Measurements from ENCODE around the gene ATP13A1. TPM values are rescaled to one million over a fixed set of nuclear protein-coding genes. Genes with fewer than 3 reads are reported as not detected.

ATP13A1 gene
- total and polyA plus RNA-seq, 2 of the 8 experiments (the other 6 are each of a cell fraction or from before 2014, with no cell fraction given), result 33.0 to 64.2 TPM

GRCh38 chr19:19630062-19630414 is 33.4 kb downstream of the ATP13A1 start:
- Histone ChIP-seq H3K4me1 (replicated peaks in 1 of 4; ENCODE audit: control insufficient read depth in 3 of 4, insufficient read depth in 4 of 4, low read length in 3 of 4) (peaks cover 0 to 11% (median 8%) of the 10 kb centered on the region in 4 experiments; a peak in 5 of 7 replicates), H3K4me3 (ENCODE audit: extremely low read depth in 1 of 4, insufficient read depth in 2 of 4, low read depth in 3 of 4, low read length in 4 of 4) (no peak overlapping the region)
- 96% methylated on average over 11 of the region's 11 CpGs; no CpG with 5 or more reads in 1 of the 2 experiments for WGBS, 2 experiments (ENCODE audit: extremely low coverage in 1 of 2, insufficient coverage in 1 of 2, insufficient read length in 1 of 2, insufficient replicate concordance in 2 of 2, low coverage in 1 of 2, low lambda C conversion rate in 2 of 2, missing lambda C conversion rate in 1 of 2)
- TF ChIP-seq ATF3 (IDR thresholded peaks at IDR 0.05; ENCODE audit: insufficient read depth, low read depth, low read length) (no peak), SP4 (IDR thresholded peaks at IDR 0.05; ENCODE audit: low read length) (no peak), RXRA (IDR thresholded peaks at IDR 0.05; ENCODE audit: insufficient read depth, low read depth, low read length) (no peak), FOSL1 (IDR thresholded peaks at IDR 0.05; ENCODE audit: insufficient read depth, low read depth, low read length) (no peak), ASH2L (IDR thresholded peaks at IDR 0.05; ENCODE audit: low read length) (no peak), BRCA1 (IDR thresholded peaks at IDR 0.05; ENCODE audit: low read depth, low read length) (no peak), CHD1 (IDR thresholded peaks at IDR 0.05; ENCODE audit: low read depth, low read length) (no peak)

More at GRCh38 chr19:19630062-19630414, 33.4 kb downstream of the ATP13A1 start:
- no peak overlapping the region for H3K4me2 ChIP-seq (ENCODE audit: insufficient read depth in 1 of 2, low read depth in 2 of 2, low read length in 2 of 2)
- no peak overlapping the region for H2AFZ ChIP-seq (ENCODE audit: low read length)
- no peak overlapping the region for H4K5ac ChIP-seq (ENCODE audit: insufficient read length, low read depth, low read length)
- H3K27me3 ChIP-seq (replicated peaks in 1 of 4; ENCODE audit: control insufficient read depth in 3 of 4, extremely low read depth in 1 of 4, insufficient read depth in 3 of 4, low read length in 3 of 4), result no peaks in the 10 kb centered on the region
- H3K14ac ChIP-seq (ENCODE audit: insufficient read length), result no peak overlapping the region
- no peak overlapping the region for H2BK15ac ChIP-seq (ENCODE audit: low read length)
- peaks cover 10% of the 10 kb centered on the region for H3K23me2 ChIP-seq (ENCODE audit: low read depth, low read length)
- H3K9ac ChIP-seq (replicated peaks in 1 of 4; ENCODE audit: extremely low read depth in 1 of 4, low read depth in 3 of 4, low read length in 3 of 4), result no peak overlapping the region
- no peak overlapping the region for H2BK5ac ChIP-seq (ENCODE audit: low read depth, low read length)
- no peak overlapping the region for H3K4ac ChIP-seq (replicated peaks; ENCODE audit: insufficient read length, low read depth, low read length)
- peaks cover 7 to 13% (median 11%) of the 10 kb centered on the region in 4 experiments for H3K36me3 ChIP-seq (ENCODE audit: control insufficient read depth in 2 of 4, insufficient read depth in 4 of 4, low read length in 3 of 4)
- H4K91ac ChIP-seq (replicated peaks; ENCODE audit: insufficient read length, low read length), result no peak overlapping the region
- H4K20me1 ChIP-seq (replicated peaks in 1 of 2; ENCODE audit: control insufficient read depth in 1 of 2, insufficient read depth in 2 of 2, low read length in 2 of 2), result peaks cover 0 to 2% of the 10 kb centered on the region in 2 experiments
- no peaks in the 10 kb centered on the region for H3K9me3 ChIP-seq (ENCODE audit: insufficient read depth in 2 of 2, low read depth in 1 of 2, low read length in 1 of 2)
- FAIRE-seq, result no peak
- H3K56ac ChIP-seq (replicated peaks; ENCODE audit: insufficient read length, low read depth, low read length), result no peak overlapping the region
- H3K18ac ChIP-seq (ENCODE audit: extremely low read depth, low read length), result no peak overlapping the region
- ChIA-PET CTCF (ENCODE audit: partially characterized antibody) (interaction anchor here (0.6 kb wide), 1 partner anchor 246 kb away, joined by 4 read pairs; no protein-coding TSS in a partner anchor), POLR2A (ENCODE audit: partially characterized antibody) (interaction anchor here (4.2 kb wide), 1 partner anchor 11 kb away, joined by 46 read pairs; the partner anchor contains the start of gene PBX4)
- no peak overlapping the region; the same call in 1 of the 2 replicates for H4K8ac ChIP-seq (ENCODE audit: extremely low read depth, insufficient read depth, low read length)
- H3K23ac ChIP-seq (ENCODE audit: insufficient read length), result no peak overlapping the region
- H2BK12ac ChIP-seq (ENCODE audit: low read depth, low read length), result no peak overlapping the region
- H2AK5ac ChIP-seq (ENCODE audit: low read depth, low read length), result no peak overlapping the region
- H3K27ac ChIP-seq (ENCODE audit: low read depth, low read length), result no peak overlapping the region
- DNase-seq (ENCODE audit: low read depth in 1 of 2, low spot score in 2 of 2), result no peak
- peaks cover 0 to 17% of the 10 kb centered on the region in 2 experiments; a peak in 3 of 4 replicates for H3K79me2 ChIP-seq (ENCODE audit: control insufficient read depth in 1 of 2, insufficient read depth in 2 of 2, low read length in 2 of 2)
- H2BK120ac ChIP-seq (replicated peaks; ENCODE audit: low read depth, low read length), result no peak overlapping the region
- H2BK20ac ChIP-seq (ENCODE audit: low read length), result no peak overlapping the region
- peaks cover 10% of the 10 kb centered on the region for H3K79me1 ChIP-seq (ENCODE audit: low read depth, low read length)
